ENCODE results near the gene MAPK8.

DNA sequence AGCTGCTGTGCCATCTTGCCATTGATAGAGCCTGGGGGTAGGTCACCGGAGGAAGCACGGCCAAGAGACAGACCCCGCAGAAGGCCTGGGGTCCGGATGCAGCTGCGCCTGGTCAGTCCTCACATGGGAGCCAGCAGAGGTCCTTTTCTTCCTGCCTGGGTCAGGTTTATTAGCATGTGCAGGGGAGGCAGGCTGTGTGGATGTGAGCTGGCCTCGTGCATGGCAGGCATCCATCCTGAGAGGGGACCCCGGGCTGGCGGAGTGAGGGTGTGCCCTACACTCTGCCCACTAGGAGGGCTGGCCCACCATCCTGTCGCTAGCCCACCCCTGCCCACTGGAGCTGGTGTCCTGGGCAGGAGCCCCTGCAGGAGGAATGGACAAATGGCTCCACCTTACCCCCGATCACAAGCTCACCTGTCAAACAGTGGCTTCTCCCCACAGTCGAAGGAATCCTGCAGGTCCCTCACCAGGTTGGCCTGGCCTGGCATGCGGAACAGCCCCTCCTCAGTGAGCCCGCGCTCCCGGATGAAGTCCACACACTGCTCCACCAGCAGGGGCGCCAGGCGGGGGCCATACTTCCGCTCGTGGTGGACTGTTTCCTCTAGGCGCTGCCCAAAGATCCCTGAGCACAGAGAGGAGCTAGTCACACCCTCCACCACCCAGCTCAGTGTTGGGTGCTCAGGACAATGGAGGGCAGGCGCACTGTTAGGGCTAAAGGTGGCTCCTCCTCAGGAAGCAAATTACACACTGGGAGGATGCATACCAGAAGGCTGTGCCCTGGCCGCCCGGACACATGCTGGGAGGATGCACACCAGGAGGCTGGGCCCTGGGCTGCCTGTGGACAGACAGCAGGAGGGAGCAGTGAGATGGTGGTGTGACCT is 153.0 kb downstream of the MAPK8 start:
- TF ChIP-seq BRCA1 (IDR thresholded peaks at IDR 0.05) (no peak), BRCA1 (CRISPR knock-in tag; IDR thresholded peaks at IDR 0.05) (no peak), DPF2 (IDR thresholded peaks at IDR 0.05) (no peak), ZZZ3 (IDR thresholded peaks at IDR 0.05) (no peak), CEBPB (tag; IDR thresholded peaks at IDR 0.05) (no peak)
- TF ChIP-seq, protein P1, sequence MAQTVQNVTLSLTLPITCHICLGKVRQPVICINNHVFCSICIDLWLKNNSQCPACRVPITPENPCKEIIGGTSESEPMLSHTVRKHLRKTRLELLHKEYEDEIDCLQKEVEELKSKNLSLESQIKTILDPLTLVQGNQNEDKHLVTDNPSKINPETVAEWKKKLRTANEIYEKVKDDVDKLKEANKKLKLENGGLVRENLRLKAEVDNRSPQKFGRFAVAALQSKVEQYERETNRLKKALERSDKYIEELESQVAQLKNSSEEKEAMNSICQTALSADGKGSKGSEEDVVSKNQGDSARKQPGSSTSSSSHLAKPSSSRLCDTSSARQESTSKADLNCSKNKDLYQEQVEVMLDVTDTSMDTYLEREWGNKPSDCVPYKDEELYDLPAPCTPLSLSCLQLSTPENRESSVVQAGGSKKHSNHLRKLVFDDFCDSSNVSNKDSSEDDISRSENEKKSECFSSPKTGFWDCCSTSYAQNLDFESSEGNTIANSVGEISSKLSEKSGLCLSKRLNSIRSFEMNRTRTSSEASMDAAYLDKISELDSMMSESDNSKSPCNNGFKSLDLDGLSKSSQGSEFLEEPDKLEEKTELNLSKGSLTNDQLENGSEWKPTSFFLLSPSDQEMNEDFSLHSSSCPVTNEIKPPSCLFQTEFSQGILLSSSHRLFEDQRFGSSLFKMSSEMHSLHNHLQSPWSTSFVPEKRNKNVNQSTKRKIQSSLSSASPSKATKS (CRISPR knock-in tag; IDR thresholded peaks at IDR 0.05), result no peak

Data from K562 (cell line).